GM19372 (cell line): ENCODE results near the gene RPLP2.

Experiments used
- ATAC-seq: cut with Tn5 transposase; IDR thresholded peaks from one replicate; pipeline ENCODE4 v1.9.1; 2021; ENCODE audit warnings: mild to moderate bottlenecking, low read depth, moderate library complexity; ENCODE audit not compliant: unreplicated experiment

RPLP2 gene

DNA sequence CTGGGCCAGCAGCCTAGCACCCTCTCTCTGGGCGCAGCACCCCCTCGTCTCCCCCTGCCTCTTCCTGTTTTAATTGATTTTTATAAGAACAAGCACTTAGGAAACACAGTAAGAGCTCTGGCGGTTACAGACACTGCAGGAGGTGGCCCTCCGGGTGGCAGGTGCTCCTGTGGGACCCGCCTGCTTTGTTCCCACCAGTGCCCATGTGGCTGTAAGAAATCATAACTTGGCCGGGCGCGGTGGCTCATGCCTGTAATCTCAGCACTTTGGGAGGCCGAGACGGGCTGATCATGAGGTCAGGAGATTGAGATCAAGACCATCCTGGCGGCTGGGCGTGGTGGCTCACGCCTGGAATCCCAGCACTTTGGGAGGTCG is 51.3 kb downstream of the RPLP2 start:
- ATAC-seq = no peak

DNA sequence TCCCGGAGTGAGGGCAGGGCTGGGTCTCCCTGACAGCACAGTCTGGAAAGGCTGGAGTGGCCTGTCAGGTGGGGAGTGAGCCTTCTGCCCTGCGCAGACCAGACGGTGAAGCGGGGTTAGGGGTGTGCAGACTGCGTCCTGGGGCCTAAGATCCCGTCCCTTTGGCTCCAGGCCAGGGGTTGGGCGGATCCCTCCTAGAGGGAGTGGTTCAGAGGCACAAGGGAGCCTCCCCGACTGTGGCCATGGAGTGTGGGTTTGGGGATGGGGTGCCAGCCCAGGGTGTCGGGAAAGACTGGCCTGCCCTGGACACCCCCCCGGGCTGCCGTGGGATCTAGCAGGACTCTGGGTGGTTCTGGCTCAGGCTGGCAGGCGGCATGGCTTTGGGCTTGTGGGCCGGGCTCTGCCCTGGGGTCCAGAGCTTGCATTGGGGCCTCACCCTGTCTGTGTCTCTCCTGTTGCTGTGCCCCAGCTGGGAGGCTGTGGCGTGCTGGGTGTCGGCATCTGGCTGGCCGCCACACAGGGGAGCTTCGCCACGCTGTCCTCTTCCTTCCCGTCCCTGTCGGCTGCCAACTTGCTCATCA is 52.4 kb downstream of the RPLP2 start:
- ATAC-seq = no peak
